Activated CD4-positive, CD25-positive, alpha-beta regulatory T cell (primary cell): ENCODE data around the gene MS4A6A.

Source experiments
- DNase-seq, 4 experiments: peaks; one replicate each; lab custom pipeline; 2025; lab: John Stamatoyannopoulos, UW

The MS4A6A gene

DNA sequence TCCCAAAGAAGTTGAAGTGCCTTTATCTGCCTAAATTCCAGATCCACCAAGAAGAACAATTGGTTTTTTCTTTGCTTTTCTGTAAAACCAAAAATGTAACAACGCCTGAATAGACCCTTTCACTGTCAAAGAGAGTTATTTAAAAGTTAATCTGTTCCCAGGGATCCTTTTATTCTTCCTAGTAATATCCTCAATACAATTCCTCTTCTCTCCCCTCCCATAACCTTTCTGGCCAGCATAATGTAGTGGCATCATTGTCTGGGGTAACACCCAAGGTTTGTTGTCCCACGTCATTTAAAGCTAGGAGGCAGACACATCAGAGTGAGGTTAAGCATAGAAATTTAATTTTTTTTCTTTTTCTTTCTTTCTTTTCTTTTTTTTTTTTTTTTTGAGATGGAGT, 54.5 kb downstream of the MS4A6A start:
- DNase-seq, result no peak

DNA sequence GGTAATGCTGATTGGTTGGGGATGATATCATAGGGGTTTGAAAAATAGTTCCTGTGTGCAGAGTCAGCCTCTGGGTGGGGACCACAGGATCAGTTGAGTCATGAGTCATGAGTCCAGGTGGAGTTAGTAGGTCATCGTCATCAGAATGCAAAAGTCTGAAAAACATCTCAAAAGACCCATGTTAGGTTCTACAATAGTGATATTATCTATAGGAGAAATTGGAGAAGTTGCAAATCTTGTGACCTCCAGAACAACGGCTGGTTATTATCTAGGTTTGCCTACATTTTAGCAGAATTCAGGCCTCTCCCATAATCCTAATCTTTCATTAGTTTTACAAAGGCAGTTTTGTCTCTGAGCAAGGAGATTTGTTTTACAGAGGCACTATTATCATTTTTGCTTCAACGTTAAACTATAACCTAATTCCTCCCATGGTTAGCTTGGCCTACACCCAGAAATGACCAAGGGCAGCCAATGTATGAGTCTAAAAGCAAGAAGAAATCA, 55.5 kb downstream of the MS4A6A start:
- no peak for DNase-seq

DNA sequence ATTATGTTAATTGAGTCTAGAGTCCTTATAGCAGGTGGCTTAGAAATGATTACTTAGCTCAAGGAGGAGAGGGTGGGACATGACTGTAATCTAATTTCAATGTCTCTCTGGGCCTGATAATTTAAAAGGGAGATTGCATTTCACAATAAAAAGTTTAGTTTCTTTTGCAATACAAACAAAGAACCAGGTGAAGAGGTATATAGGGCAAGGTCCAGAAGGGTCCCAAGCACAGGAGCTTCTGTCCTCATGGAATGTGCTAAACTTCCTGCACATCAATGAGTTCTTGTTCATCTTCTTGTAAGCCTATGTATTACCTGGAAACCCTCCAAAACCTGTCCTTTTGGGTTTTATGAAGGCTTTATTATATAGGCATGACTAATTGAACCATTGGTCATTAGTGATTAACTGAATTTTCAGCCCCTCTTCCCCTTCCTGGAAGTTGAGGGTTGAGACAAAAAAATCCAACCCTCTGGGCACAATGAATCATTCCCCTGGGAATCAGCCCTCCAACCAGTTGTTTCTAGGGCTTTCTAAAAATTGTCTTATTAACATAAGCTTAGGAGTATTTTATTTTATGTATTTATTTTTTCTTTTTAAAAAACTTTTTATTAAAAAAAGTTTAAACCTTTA, 56.8 kb downstream of the MS4A6A start:
- no peak for DNase-seq

DNA sequence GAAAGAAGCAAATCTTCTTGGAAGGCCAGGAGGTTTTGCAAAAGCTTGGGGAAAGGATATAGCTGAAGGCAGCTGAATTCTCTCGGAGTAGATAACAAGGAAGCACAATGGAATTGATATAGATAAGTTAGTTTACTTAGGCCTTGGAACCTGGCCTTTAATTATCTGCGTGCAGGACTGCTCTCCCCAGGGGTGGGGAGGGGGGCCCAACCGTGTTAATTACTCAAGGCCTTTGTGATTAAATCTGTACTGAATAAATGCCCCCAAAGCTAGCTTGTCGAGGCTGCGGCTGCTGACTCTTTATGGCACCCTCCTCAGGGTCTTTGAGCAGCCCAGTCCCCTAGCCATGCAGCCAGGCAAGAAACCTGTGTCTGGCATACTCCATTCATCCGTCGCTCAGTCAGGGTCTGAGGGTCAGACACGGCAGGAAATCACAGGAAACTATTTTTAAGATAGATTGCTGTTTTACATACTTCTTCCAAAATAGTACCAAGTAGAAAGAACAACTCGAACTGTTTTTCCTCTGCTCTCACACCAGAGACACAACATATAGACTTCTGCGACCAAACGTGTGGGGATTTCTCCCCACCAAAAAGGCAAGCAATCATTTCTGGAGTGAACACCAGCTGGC, 58.0 kb downstream of the MS4A6A start:
- DNase-seq, result no peak
